MG63 (cell line): ENCODE measurements around the gene TCERG1L. TPM values are rescaled to one million over a fixed set of nuclear protein-coding genes. Genes with fewer than 3 reads are reported as not detected.

Source experiments
- DNase-seq: peaks from one replicate; pipeline ENCODE4 v3.0.0-alpha.2; 2020
- H3K27me3 ChIP-seq: fragments of 250-450 bp; sonication (Bioruptor Pico); 2 replicates; pipeline ENCODE4 v1.5.1; 2020; ENCODE audit warnings: mild to moderate bottlenecking, moderate library complexity
- H3K36me3 ChIP-seq: fragments of 250-450 bp; sonication (Bioruptor Pico); 2 replicates; pipeline ENCODE4 v1.5.1; 2020; ENCODE audit warnings: mild to moderate bottlenecking, moderate library complexity
- H3K4me3 ChIP-seq: fragments of 250-450 bp; sonication (Bioruptor Pico); 2 replicates; pipeline ENCODE4 v1.5.1; 2020; ENCODE audit warnings: mild to moderate bottlenecking, moderate library complexity
- H3K9me3 ChIP-seq: fragments of 250-450 bp; sonication (Bioruptor Pico); 2 replicates; pipeline ENCODE4 v1.5.1; 2020; ENCODE audit warnings: mild to moderate bottlenecking, moderate library complexity
- total RNA-seq: library from RNA; depleted of rRNA; stranded (reverse); fragments of >200 nt; shearing (Covaris generic); gene quantifications from 2 replicates; pipeline ENCODE4 v1.2.3, GENCODE V29; 2014; ENCODE audit warnings: low replicate concordance

Gene TCERG1L
- total RNA-seq, 1 experiment from 2014 or later = not detected

- DNase-seq = no peak
- H3K9me3 ChIP-seq = no peaks in the 10 kb centered on the region
- H3K4me3 ChIP-seq = no peak overlapping the region
Measured at GRCh38 chr10:131199646-131200045, 111.9 kb downstream of the TCERG1L start.

GRCh38 chr10:131198843-131199242, 112.7 kb downstream of the TCERG1L start:
- Histone ChIP-seq H3K36me3 (no peaks in the 10 kb centered on the region), H3K4me3 (no peak overlapping the region), H3K27me3 (no peaks in the 10 kb centered on the region; the same call in 1 of the 2 replicates), H3K9me3 (no peaks in the 10 kb centered on the region)
- no peak for DNase-seq

More at GRCh38 chr10:131199646-131200045, 111.9 kb downstream of the TCERG1L start:
- Histone ChIP-seq H3K27me3 (no peaks in the 10 kb centered on the region; the same call in 1 of the 2 replicates), H3K36me3 (no peaks in the 10 kb centered on the region)

- DNase-seq = no peak
- Histone ChIP-seq H3K36me3 (no peaks in the 10 kb centered on the region), H3K9me3 (no peaks in the 10 kb centered on the region), H3K4me3 (no peak overlapping the region), H3K27me3 (no peaks in the 10 kb centered on the region; the same call in 1 of the 2 replicates)
Measured at GRCh38 chr10:131198401-131198800, 113.1 kb downstream of the TCERG1L start.

DNA sequence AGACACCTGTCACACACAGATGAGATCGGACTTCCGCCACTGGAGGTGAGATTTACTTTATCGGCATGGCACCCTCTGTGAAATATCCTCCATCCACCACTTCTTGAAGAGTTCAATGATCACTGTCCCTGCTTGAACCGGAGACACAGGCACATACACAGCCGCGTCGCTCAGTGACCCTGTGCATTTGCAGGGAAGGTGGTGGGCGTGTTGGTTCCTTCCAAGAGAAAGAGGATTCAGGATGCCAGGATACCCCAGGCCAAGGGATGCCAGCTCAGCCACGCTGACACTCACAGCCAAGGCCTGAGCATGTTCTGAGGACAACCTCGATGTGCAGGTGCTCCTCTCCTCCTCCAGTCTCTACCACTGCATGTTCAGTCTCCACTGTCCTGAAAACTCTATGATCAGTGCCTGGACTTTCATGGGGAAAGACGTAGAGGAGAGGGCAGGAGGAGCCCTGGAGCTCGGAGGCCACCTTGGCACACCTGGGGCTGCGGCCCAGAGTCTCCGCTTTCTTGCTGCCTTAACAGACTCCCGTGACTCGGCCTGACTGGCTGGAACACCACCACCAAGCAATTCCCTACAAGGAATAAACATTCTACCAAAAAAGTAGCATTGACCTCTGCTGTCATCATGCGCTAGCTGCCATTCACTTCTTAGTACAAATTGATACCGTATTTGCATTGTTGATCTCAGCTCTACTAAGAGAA, 115.2 kb downstream of the TCERG1L start:
- 0 out of 2 replicates have a peak, but pooled peaks cover under 1% of the 10 kb centered on the region for H3K9me3 ChIP-seq
- H3K4me3 ChIP-seq = no peak overlapping the region
- DNase-seq = no peak
- no peaks in the 10 kb centered on the region for H3K36me3 ChIP-seq
- no peaks in the 10 kb centered on the region; the same call in 1 of the 2 replicates for H3K27me3 ChIP-seq

- H3K4me3 ChIP-seq = no peak overlapping the region
- DNase-seq = no peak
- no peaks in the 10 kb centered on the region for H3K36me3 ChIP-seq
- H3K9me3 ChIP-seq = 0 out of 2 replicates have a peak, but pooled peaks cover 2% of the 10 kb centered on the region
- peaks cover 2% of the 10 kb centered on the region; the same call in 1 of the 2 replicates for H3K27me3 ChIP-seq
Measured at GRCh38 chr10:131195558-131196159, 115.9 kb downstream of the TCERG1L start.

GRCh38 chr10:131195116-131195515, 116.4 kb downstream of the TCERG1L start:
- no peaks in the 10 kb centered on the region for H3K36me3 ChIP-seq

GRCh38 chr10:131193923-131194322, 117.6 kb downstream of the TCERG1L start:
- H3K9me3 ChIP-seq = 0 out of 2 replicates have a peak, but pooled peaks cover 2% of the 10 kb centered on the region
- H3K27me3 ChIP-seq = peaks cover 2% of the 10 kb centered on the region; the same call in 1 of the 2 replicates
- DNase-seq = no peak
- H3K36me3 ChIP-seq = no peaks in the 10 kb centered on the region
- no peak overlapping the region for H3K4me3 ChIP-seq

More at GRCh38 chr10:131195116-131195515, 116.4 kb downstream of the TCERG1L start:
- peaks cover 2% of the 10 kb centered on the region; the same call in 1 of the 2 replicates for H3K27me3 ChIP-seq
- H3K4me3 ChIP-seq = no peak overlapping the region
- DNase-seq = no peak
- H3K9me3 ChIP-seq = 0 out of 2 replicates have a peak, but pooled peaks cover 2% of the 10 kb centered on the region

DNA sequence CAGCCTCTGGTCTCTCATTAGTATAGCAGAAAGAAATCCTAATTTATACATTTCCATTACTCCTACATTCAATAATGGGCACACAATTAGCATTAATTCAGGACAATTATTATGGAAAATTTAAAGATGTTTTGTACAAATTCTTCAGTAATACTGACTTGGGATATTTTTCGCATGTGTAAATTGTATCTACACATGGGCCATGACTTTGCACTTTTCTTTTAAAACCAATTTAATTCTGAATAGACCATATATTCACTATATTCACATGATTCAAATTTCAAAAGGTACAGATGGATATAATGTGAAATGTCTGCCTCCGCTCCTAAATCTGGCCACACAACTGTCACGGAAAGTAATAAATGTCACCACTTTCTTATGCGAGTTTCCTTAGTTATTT, 123.0 kb downstream of the TCERG1L start:
- Histone ChIP-seq H3K27me3 (0 out of 2 replicates have a peak, but pooled peaks cover 2% of the 10 kb centered on the region), H3K36me3 (no peaks in the 10 kb centered on the region), H3K9me3 (0 out of 2 replicates have a peak, but pooled peaks cover 2% of the 10 kb centered on the region), H3K4me3 (no peak overlapping the region)
- DNase-seq = no peak

GRCh38 chr10:131187926-131188325, 123.6 kb downstream of the TCERG1L start:
- Histone ChIP-seq H3K27me3 (0 out of 2 replicates have a peak, but pooled peaks cover 2% of the 10 kb centered on the region), H3K36me3 (no peaks in the 10 kb centered on the region), H3K4me3 (no peak overlapping the region), H3K9me3 (0 out of 2 replicates have a peak, but pooled peaks cover 2% of the 10 kb centered on the region)
- no peak for DNase-seq

- H3K36me3 ChIP-seq = no peaks in the 10 kb centered on the region
- no peak for DNase-seq
- H3K4me3 ChIP-seq = no peak overlapping the region
Measured at GRCh38 chr10:131187274-131187673, 124.2 kb downstream of the TCERG1L start.

GRCh38 chr10:131186547-131187253, 124.8 kb downstream of the TCERG1L start:
- Histone ChIP-seq H3K4me3 (no peak overlapping the region), H3K27me3 (0 out of 2 replicates have a peak, but pooled peaks cover 2% of the 10 kb centered on the region), H3K9me3 (0 out of 2 replicates have a peak, but pooled peaks cover 2% of the 10 kb centered on the region), H3K36me3 (no peaks in the 10 kb centered on the region)
- DNase-seq = no peak

More at GRCh38 chr10:131187274-131187673, 124.2 kb downstream of the TCERG1L start:
- H3K9me3 ChIP-seq = 0 out of 2 replicates have a peak, but pooled peaks cover 2% of the 10 kb centered on the region
- H3K27me3 ChIP-seq = 0 out of 2 replicates have a peak, but pooled peaks cover 2% of the 10 kb centered on the region

DNA sequence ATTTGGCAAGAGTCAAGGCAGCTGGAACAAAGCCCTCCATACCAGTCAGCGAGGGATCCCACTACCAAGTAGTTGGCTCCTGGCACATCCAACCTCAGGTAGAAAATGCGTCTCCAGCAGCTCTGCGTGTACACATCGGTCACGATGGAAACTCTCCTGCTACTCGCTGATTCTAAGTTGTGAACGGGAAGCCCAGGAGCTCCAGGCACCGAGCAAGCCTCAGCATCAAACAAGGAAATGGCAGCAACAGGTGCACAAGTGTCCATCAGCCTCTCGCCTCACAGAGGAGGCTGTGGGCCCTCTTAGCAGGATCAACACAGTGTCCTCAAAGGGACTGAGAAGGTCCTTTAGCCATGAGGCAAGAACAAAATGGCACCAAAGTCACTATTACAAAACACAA, 127.0 kb downstream of the TCERG1L start:
- no peak for DNase-seq
- Histone ChIP-seq H3K27me3 (no peaks in the 10 kb centered on the region), H3K9me3 (no peaks in the 10 kb centered on the region), H3K36me3 (no peaks in the 10 kb centered on the region), H3K4me3 (no peak overlapping the region)

DNA sequence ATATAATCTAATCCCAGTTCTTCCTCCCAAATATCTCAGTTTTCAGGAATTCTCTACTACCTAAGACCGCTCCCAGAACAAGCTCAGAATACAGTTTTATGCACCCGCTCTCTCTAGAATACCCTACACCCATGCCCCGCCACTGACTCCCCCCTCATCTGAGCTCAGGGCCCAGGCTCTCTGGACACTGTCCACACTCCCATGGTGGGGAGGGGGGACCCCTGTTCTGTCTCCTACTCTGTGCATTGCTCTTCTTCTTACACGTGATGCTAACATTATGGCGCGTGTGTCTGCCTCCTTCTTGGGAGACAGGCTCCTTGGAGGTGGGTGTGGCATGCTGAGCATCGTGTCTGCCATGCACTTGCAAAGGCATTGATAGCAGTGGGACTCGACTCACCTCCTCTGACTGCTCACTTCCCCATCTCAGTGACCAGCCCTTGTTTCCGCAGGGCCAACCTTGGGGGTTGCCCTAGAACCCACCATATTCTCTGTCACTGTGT, 127.9 kb downstream of the TCERG1L start:
- no peak for DNase-seq
- H3K27me3 ChIP-seq = no peaks in the 10 kb centered on the region
- H3K36me3 ChIP-seq = no peaks in the 10 kb centered on the region
- no peaks in the 10 kb centered on the region for H3K9me3 ChIP-seq
- no peak overlapping the region for H3K4me3 ChIP-seq

DNA sequence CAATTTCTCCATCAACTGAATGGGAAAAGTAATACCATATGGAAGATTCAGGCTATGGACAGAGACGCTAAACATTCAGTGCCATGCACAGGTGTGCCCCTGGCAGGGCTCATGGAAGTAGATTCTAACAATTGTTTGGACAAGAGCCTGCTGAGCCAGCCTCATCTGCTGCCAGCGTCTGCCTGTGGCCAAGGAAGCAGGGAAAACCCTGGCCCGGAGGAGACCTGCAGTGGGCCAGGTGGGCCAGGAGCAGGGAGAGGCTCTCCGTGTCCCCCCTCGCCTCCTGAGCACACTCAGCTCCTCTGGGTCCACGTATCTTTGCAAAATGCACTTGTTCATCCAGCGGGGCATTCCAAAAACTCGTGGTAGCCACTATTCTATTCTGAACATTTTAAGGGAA, 130.1 kb downstream of the TCERG1L start:
- H3K36me3 ChIP-seq = no peaks in the 10 kb centered on the region
- no peaks in the 10 kb centered on the region for H3K9me3 ChIP-seq
- H3K4me3 ChIP-seq = no peak overlapping the region
- H3K27me3 ChIP-seq = no peaks in the 10 kb centered on the region
- DNase-seq = no peak

- no peaks in the 10 kb centered on the region for H3K36me3 ChIP-seq
- H3K27me3 ChIP-seq = no peaks in the 10 kb centered on the region
- no peaks in the 10 kb centered on the region for H3K9me3 ChIP-seq
- no peak overlapping the region for H3K4me3 ChIP-seq
- DNase-seq = no peak
Measured at GRCh38 chr10:131180740-131181415, 130.6 kb downstream of the TCERG1L start.

- DNase-seq = no peak
- Histone ChIP-seq H3K4me3 (no peak overlapping the region), H3K36me3 (no peaks in the 10 kb centered on the region), H3K27me3 (no peaks in the 10 kb centered on the region), H3K9me3 (no peaks in the 10 kb centered on the region)
Measured at GRCh38 chr10:131180086-131180485, 131.4 kb downstream of the TCERG1L start.
